Liver (tissue), 9 donors: ENCODE results near the gene FHOD1. TPM values are rescaled to one million over a fixed set of nuclear protein-coding genes. Genes with fewer than 3 reads are reported as not detected.

Source experiments
- DNase-seq: peaks from one replicate; pipeline ENCODE4 v3.0.0-alpha.2; 2017; ENCODE audit warnings: low spot score
- H3K27ac ChIP-seq, 2 donors: one replicate each; pipeline ENCODE4 v1.7.0; 2013; ENCODE audit warnings: inconsistent platforms in 2 of 2, low read length in 2 of 2, control low read depth in 1 of 2, low read depth in 1 of 2, mild to moderate bottlenecking in 1 of 2
- H3K27me3 ChIP-seq, 4 donors: one replicate each; pipeline versions ENCODE4 v1.6.1 to v1.7.0; 2013; ENCODE audit warnings: low read length in 3 of 4, inconsistent platforms in 1 of 4, mild to moderate bottlenecking in 1 of 4, moderate library complexity in 1 of 4; ENCODE audit not compliant: control insufficient read depth in 4 of 4, insufficient read depth in 4 of 4
- H3K36me3 ChIP-seq, 4 donors: one replicate each; pipeline versions ENCODE4 v1.6.1 to v1.7.0; 2013; ENCODE audit warnings: low read length in 3 of 4, mild to moderate bottlenecking in 3 of 4, low read depth in 1 of 4, moderate library complexity in 1 of 4; ENCODE audit not compliant: control insufficient read depth in 4 of 4, insufficient read depth in 3 of 4
- H3K4me1 ChIP-seq, 4 donors: one replicate each; pipeline versions ENCODE4 v1.6.1 to v1.7.0; 2013; ENCODE audit warnings: low read length in 3 of 4, mild to moderate bottlenecking in 3 of 4, moderate library complexity in 1 of 4; ENCODE audit not compliant: control insufficient read depth in 4 of 4, insufficient read depth in 4 of 4
- H3K4me3 ChIP-seq, 3 donors: one replicate each; pipeline versions ENCODE4 v1.6.1 to v1.7.0; 2013; ENCODE audit warnings: low read length in 3 of 3, control low read depth in 1 of 3, low read depth in 1 of 3, mild to moderate bottlenecking in 1 of 3
- H3K9ac ChIP-seq, 2 donors: one replicate each; pipeline ENCODE4 v1.7.0; 2013; ENCODE audit warnings: low read length in 2 of 2, mild to moderate bottlenecking in 2 of 2, moderate library complexity in 2 of 2, control low read depth in 1 of 2, low read depth in 1 of 2
- H3K9me3 ChIP-seq, 4 donors: one replicate each; pipeline versions ENCODE4 v1.6.1 to v1.7.0; 2013; ENCODE audit warnings: low read length in 3 of 4; ENCODE audit not compliant: control insufficient read depth in 4 of 4
- CTCF ChIP-seq: fragments of 150-350 bp; IDR thresholded peaks from 2 replicates; pipeline ENCODE4 v1.5.1; 2017; ENCODE audit warnings: improper control_type of control experiment, low read depth, low read length; ENCODE audit not compliant: missing input control
- HNF4A ChIP-seq, 2 donors: conservative IDR thresholded peaks; 2 replicates each; pipeline ENCODE4 v1.6.1; 2016; ENCODE audit warnings: antibody characterized with exemption in 2 of 2, mild to moderate bottlenecking in 2 of 2
- NR2F2 ChIP-seq: IDR thresholded peaks from 2 replicates; pipeline ENCODE4 v1.6.1; 2016; ENCODE audit warnings: antibody characterized with exemption
- REST ChIP-seq: IDR thresholded peaks from 2 replicates; pipeline ENCODE4 v1.6.1; 2016; ENCODE audit warnings: antibody characterized with exemption, mild to moderate bottlenecking
- RXRA ChIP-seq, 2 donors: IDR thresholded peaks; 2 replicates each; pipeline ENCODE4 v1.6.1; 2017 to 2018; ENCODE audit warnings: antibody characterized with exemption in 2 of 2, mild to moderate bottlenecking in 1 of 2
- SP1 ChIP-seq: IDR thresholded peaks from 2 replicates; pipeline ENCODE4 v1.6.1; 2018; ENCODE audit warnings: antibody characterized with exemption, mild to moderate bottlenecking
- TAF1 ChIP-seq: conservative IDR thresholded peaks from 2 replicates; pipeline ENCODE4 v1.6.1; 2016; ENCODE audit warnings: antibody characterized with exemption, mild to moderate bottlenecking
- YY1 ChIP-seq: IDR thresholded peaks from 2 replicates; pipeline ENCODE4 v1.6.1; 2016; ENCODE audit warnings: antibody characterized with exemption, mild to moderate bottlenecking
- WGBS: extraction: QIAGEN DNeasy Blood & Tissue Kit; methylation state at CpG from one replicate; pipeline ENCODE4 v1.1.7; 2013; 5-methylcytosine and 5-hydroxymethylcytosine counted together
- polyA plus RNA-seq, 2 donors: library from polyadenylated mRNA; stranded (reverse) in 1 of 2; unstranded in 1 of 2; fragments of 200-250 nt in 1 of 2; fragments of >200 nt in 1 of 2; fragmentation: Nextera tagmentation in 1 of 2; extraction: Ambion mirVana in 1 of 2; gene quantifications; one replicate each; pipeline versions ENCODE4 v1.2.1 to v1.2.3, GENCODE V29; 2013 to 2015
- total RNA-seq, 2 donors: library from RNA; depleted of rRNA; stranded (reverse); fragments of >200 nt; gene quantifications; one replicate each; pipeline ENCODE4 v1.2.3, GENCODE V29; 2014
- TF ChIP-seq, protein P1 (sequence below): IDR thresholded peaks from 2 replicates; pipeline ENCODE4 v1.6.1; 2016; ENCODE audit warnings: antibody characterized with exemption
- donor health status: healthy.
- donor health status: healthy.
- donor health status: healthy.
- donor health status: healthy.
- donor health status: healthy.

The FHOD1 gene
- total and polyA plus RNA-seq, 4 donors = 2.2 to 6.4 (median 4.1) TPM

DNA sequence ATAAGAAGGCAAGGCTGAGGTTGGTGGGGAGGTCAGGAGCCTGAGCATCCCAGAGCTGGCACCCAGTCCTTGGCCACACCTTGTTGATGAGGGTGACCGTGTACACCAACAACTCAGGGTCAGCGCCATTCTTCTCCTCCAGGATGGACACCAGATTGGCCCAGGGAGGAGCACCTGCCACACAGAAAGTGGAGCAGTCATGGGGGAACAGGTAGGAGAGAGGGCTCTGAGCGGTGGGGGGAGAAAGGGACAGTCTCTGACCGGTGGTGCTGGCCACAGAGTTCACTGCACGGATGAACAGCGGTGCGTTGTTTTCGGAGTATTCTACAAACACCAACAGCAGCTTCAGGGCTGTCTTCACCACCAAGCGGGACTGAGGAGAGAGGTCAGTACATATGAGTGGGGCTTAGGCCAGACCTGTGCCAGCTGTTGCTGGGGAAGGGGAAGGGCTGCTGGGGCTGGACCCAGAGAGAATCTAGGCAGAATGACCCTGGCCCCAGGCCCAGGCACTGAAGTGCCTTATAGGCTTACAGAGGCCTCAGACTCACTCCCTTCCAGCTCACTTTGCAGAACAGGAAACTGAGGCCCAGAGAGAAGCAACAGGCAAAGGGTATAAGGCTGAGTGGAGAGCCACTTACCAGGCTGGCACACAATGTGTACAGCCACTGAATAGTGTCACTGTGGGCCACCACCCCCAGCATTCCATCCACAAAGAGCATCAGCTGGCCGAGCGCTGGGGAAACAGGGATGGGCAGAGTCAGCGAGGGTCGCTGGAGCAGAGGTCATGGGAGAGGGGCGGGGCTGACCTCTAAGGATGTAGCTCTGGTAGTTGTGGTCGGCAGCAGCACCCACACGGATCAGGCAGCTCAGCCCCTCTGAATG, 9.6 kb downstream of the FHOD1 start (continued):
- TF ChIP-seq REST = no peak
- no peak for TF ChIP-seq RXRA (IDR thresholded peaks at IDR 0.05)
- no peak for TF ChIP-seq CTCF
- TF ChIP-seq TAF1 = no peak
- TF ChIP-seq YY1 = no peak
- no peak for TF ChIP-seq NR2F2

- Histone ChIP-seq H3K4me1 (peaks cover 0 to 3% (median 1%) of the 10 kb centered on the region in 4 donors), H3K4me3 (no peak overlapping the region), H3K9me3 (no peaks in the 10 kb centered on the region), H3K27ac (no peak overlapping the region), H3K27me3 (no peaks in the 10 kb centered on the region), H3K9ac (no peak overlapping the region), H3K36me3 (peaks cover 0 to 16% (median 2%) of the 10 kb centered on the region in 4 donors)
- no peak for TF ChIP-seq HNF4A (conservative IDR thresholded peaks at IDR 0.05)
- TF ChIP-seq YY1 = no peak
- TF ChIP-seq SP1 = no peak
- TF ChIP-seq, protein P1, sequence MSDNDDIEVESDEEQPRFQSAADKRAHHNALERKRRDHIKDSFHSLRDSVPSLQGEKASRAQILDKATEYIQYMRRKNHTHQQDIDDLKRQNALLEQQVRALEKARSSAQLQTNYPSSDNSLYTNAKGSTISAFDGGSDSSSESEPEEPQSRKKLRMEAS = no peak
- TF ChIP-seq REST = no peak
- peak; percentile 79 for DNase-seq
- 73% methylated on average over 50 of the region's 50 CpGs for WGBS
These were observed 10.5 kb downstream of the FHOD1 start for GRCh38 chr16:67236563-67237395.
